WTC11 (cell line): Measurements from ENCODE around the gene ALDH1A2. TPM values are rescaled to one million over a fixed set of nuclear protein-coding genes. Genes with fewer than 3 reads are reported as not detected.

Source experiments
- ARID4B ChIP-seq: sonication (generic); formaldehyde crosslinking; IDR thresholded peaks from 2 replicates; pipeline ENCODE4 v1.8.0; 2023; ENCODE audit warnings: missing genetic modification reagents, mild to moderate bottlenecking, borderline replicate concordance
- CTCF ChIP-seq: fragments of 200-600 bp; IDR thresholded peaks from 2 replicates; pipeline ENCODE4 v1.8.0; 2022; ENCODE audit warnings: antibody characterized with exemption
- E2F4 ChIP-seq: sonication (generic); formaldehyde crosslinking; IDR thresholded peaks from 2 replicates; pipeline ENCODE4 v1.8.1; 2022; ENCODE audit warnings: low read depth, mild to moderate bottlenecking, moderate library complexity, missing genetic modification reagents, borderline replicate concordance
- E2F5 ChIP-seq: sonication (generic); formaldehyde crosslinking; IDR thresholded peaks from 2 replicates; pipeline ENCODE4 v1.8.1; 2022; ENCODE audit warnings: mild to moderate bottlenecking, moderate library complexity, missing genetic modification reagents
- HMGXB4 ChIP-seq: sonication (generic); formaldehyde crosslinking; IDR thresholded peaks from 2 replicates; pipeline ENCODE4 v1.8.1; 2023; ENCODE audit warnings: mild to moderate bottlenecking, moderate library complexity, missing genetic modification reagents
- IRF2 ChIP-seq: sonication (generic); formaldehyde crosslinking; IDR thresholded peaks from 2 replicates; pipeline ENCODE4 v1.8.0; 2022; ENCODE audit warnings: low read depth, missing genetic modification reagents, borderline replicate concordance
- MAX ChIP-seq: sonication (generic); formaldehyde crosslinking; IDR thresholded peaks from 2 replicates; pipeline ENCODE4 v1.8.0; 2022; ENCODE audit warnings: mild to moderate bottlenecking, missing genetic modification reagents
- MLX ChIP-seq: sonication (generic); formaldehyde crosslinking; IDR thresholded peaks from 2 replicates; pipeline ENCODE4 v1.8.1; 2023; ENCODE audit warnings: mild to moderate bottlenecking, missing genetic modification reagents, moderate library complexity
- MYBL2 ChIP-seq: sonication (generic); formaldehyde crosslinking; IDR thresholded peaks from 2 replicates; pipeline ENCODE4 v1.8.1; 2023; ENCODE audit warnings: mild to moderate bottlenecking, moderate library complexity, missing genetic modification reagents
- NR1H2 ChIP-seq: sonication (generic); formaldehyde crosslinking; IDR thresholded peaks from 2 replicates; pipeline ENCODE4 v1.9.0; 2021; ENCODE audit warnings: mild to moderate bottlenecking, moderate library complexity, missing genetic modification reagents
- NR2C2 ChIP-seq: sonication (generic); formaldehyde crosslinking; IDR thresholded peaks from 2 replicates; pipeline ENCODE4 v1.8.0; 2022; ENCODE audit warnings: mild to moderate bottlenecking, missing genetic modification reagents
- STAT6 ChIP-seq: sonication (generic); formaldehyde crosslinking; conservative IDR thresholded peaks from 2 replicates; pipeline ENCODE4 v1.8.1; 2023; ENCODE audit warnings: mild to moderate bottlenecking, low read depth, missing genetic modification reagents, moderate library complexity
- ZNF121 ChIP-seq: sonication (generic); formaldehyde crosslinking; IDR thresholded peaks from 2 replicates; pipeline ENCODE4 v1.8.0; 2023; ENCODE audit warnings: missing genetic modification reagents
- ZNF219 ChIP-seq: sonication (generic); formaldehyde crosslinking; IDR thresholded peaks from 2 replicates; pipeline ENCODE4 v1.8.0; 2023; ENCODE audit warnings: missing genetic modification reagents, mild to moderate bottlenecking, borderline replicate concordance
- ZNF281 ChIP-seq: sonication (generic); formaldehyde crosslinking; IDR thresholded peaks from 2 replicates; pipeline ENCODE4 v1.8.0; 2023; ENCODE audit warnings: mild to moderate bottlenecking, missing genetic modification reagents
- ZNF423 ChIP-seq: fragments of 250-450 bp; sonication (Bioruptor Pico); IDR thresholded peaks from 2 replicates; pipeline ENCODE4 v2.1.2; 2022; ENCODE audit warnings: mild to moderate bottlenecking, moderate library complexity
- total RNA-seq: library from RNA; stranded (reverse); gene quantifications from 3 replicates; pipeline ENCODE4 v1.2.3, GENCODE V29; 2021

ALDH1A2 gene
- total RNA-seq, 1 experiment from 2014 or later = 1.1 TPM

- TF ChIP-seq ARID4B (CRISPR knock-in tag) (no peak), MLX (peak; percentile 78; the same call in 1 of the 2 replicates), ZNF281 (CRISPR knock-in tag) (no peak), IRF2 (CRISPR knock-in tag) (no peak), E2F5 (CRISPR knock-in tag) (no peak), CTCF (peak; percentile 44; the same call in 1 of the 2 replicates), STAT6 (no peak), ZNF121 (CRISPR knock-in tag) (peak; percentile 84; the same call in 1 of the 2 replicates), HMGXB4 (CRISPR knock-in tag) (peak; percentile 93), ZNF219 (CRISPR knock-in tag) (no peak), ZNF423 (CRISPR knock-in tag) (no peak), NR1H2 (CRISPR knock-in tag) (no peak), MYBL2 (0 out of 2 replicates have a peak, but pooled peaks have one; percentile 25), MAX (CRISPR knock-in tag) (peak; percentile 59; the same call in 1 of the 2 replicates), E2F4 (CRISPR knock-in tag) (no peak), NR2C2 (CRISPR knock-in tag) (no peak)
- TF ChIP-seq, all 79 proteins: peak for 7
These were observed 744 bp upstream of the ALDH1A2 start (continued) for GRCh38 chr15:58066042-58066867.
